Fibroblast of skin of right biceps (primary cell): ENCODE results near the gene XIRP1.

Source experiments
- DNase-seq: peaks from one replicate; pipeline ENCODE4 v3.0.0-alpha.2; 2013

The XIRP1 gene

DNA sequence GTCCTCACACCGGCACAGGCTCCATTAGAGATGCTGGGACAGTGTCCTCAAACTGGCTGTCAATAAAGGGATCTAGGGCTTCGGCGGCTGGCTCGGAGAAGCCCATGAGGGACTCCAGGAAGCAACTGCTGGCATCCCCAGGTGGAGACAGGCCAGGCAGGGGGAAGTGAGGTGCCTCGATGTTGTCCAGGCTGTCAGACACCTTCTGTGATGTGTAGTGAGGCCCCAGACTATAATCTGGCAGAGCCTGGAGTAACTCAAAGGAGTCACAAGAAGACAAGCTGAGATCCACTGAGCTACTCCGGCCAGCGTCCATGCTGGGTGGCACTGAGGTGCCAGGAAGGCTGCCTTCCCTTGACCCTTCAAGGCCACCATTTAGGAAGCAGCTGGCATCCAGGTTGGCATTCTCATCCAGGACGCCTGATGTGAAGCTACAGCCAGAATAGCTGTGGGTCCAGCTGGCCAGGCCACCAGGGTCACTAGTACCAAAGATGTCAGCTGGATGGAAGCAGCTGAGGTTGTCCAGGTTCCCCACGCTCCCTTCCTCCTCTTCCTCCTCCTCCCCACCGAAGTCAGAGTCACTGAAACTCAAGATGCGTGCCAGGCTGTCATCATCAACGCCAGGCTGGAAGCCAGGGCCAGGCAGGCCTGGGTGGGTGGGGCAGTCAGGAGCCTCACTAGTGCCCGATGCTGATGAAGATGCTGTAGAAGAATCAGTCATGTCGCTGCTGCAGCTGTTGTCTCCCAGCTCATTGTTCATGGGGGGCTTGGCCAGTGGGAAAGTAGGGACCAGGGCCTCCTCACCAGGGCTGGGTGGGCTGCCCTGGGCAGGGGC is 49.1 kb downstream of the XIRP1 start:
- no peak for DNase-seq

DNA sequence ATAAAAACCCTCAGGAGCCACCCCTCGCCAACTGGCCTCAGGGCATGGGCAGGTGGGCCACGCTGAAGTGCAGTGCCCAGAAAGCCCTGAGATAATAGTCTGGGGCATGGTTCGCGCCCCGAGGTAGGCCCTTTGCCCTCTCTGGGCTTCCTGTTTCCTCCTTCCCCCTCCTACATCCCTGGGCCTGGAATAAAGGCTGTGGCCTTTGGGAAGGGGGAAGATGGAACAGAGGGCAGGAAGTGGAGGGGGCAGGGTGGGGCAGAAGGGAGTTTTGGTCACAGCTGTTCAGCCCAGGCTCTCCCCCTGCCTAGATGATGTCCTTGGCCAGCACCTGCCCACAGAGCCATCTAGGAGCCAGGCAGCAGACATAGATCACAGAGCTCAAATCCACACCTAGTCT is 50.3 kb downstream of the XIRP1 start:
- DNase-seq: no peak

DNA sequence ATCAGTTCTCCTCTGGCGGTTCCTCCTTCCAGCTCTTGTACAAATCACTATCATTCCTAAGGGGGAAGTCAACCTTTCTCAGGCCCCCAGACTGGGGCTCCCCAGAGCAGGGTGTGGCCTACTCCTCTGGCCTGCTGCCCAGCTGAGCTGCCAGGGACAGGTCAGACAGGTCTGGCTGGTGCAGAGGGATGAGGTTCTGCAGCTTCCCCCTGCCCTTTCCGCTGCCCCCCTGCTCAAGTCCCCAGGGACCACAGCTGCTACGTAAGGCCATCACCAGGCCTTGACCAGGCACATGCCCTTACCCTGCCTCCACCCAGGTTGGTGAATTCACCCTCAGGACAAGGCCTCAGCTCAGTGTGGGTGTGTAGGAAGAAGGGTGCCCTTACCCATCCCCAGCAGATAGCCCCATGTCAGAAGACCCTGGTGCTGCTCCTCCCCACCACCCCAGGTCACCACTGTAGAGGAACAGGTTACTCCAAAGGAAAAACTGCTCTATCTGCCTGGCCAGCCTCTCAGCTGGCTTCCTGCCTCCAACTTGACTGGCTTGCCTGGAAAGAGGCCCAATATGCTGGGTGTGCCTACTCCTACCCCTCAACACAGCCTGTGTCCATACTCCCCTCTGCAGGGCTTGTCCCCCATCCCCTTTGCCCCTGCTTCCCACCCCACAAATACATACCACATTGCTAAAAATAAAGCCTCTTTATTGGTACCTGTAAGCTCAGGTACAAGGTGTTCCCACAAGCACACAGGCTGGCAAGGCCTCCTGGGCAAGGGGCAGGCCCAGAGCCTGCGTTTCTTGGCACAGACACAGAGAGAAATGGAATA is 51.0 kb downstream of the XIRP1 start:
- DNase-seq: peak; percentile 51

DNA sequence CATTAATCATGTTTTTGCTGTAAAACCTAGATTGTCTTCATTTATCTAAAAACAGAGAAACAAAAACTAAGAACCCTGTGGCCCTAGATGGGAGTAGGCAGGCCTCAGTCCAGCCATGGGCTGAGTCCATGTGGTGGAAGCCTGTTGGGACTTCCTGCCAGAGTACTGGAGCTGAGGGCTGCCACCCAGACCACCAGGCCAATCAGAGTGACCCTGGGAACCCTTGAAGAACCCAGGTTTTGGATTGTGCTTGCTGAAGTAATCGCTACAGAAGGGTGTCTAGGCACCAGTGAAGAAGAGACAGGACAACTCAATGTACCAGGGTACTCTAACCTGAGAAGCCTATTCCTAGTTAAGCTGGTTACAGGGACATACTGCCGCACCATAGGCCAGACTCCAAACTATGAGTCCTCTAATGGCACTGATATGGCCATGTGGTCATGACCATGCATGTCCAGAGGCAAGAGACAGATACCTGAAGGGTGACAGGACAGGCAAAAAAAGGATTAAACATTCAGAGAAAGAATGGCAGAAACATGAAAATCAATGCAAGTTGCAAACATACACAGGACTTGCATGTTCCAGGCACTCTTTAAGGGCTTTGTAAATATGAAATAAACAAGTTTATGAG is 51.9 kb downstream of the XIRP1 start:
- no peak for DNase-seq

DNA sequence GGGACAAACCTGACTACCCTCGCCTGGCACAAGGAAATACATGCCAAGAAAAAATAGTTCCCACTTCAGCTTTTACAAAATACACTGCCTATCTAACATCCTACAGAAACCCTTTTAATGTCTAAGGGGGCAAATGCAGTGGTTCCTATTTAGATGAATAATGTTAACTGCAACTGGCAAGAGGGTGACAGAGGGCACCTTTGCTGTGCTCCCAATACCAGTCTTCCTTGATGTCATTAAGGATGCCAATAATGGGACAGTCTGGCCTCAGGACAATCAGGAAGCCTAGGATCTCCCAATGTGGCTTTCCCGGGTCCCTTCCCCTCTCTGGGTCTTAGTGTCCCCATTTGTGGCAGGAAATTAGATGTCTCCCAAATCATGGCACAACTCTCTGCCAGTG is 53.0 kb downstream of the XIRP1 start:
- no peak for DNase-seq

DNA sequence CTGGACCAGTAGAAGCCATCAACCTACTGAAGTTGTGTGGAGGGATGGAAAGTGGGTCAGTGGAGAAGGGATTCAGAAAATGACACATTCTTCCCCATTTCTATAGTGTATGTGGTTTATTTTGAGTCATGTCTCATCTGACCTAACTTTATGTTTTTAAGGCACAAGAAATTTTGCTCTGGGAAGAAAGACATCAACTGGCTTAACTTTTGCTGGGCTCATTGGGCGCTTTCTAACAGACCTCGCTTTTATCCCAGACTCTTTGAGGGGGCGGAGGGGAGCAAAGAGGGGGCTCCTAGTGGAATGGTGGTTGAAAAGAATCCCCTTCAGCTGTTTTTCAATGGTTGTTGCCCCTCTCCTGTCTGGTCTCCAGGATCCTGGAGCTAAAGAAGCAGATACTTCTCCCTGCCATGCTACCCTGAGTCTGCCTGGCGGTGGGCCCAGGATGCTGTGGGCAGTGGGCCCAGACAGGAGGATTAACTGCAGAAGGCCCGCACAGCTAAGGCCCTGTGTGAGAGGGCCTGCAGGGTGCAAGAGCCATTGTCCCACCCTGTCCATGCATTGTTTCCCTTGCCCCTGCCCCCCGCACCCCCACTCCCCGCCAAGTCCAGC is 53.5 kb downstream of the XIRP1 start:
- no peak for DNase-seq

DNA sequence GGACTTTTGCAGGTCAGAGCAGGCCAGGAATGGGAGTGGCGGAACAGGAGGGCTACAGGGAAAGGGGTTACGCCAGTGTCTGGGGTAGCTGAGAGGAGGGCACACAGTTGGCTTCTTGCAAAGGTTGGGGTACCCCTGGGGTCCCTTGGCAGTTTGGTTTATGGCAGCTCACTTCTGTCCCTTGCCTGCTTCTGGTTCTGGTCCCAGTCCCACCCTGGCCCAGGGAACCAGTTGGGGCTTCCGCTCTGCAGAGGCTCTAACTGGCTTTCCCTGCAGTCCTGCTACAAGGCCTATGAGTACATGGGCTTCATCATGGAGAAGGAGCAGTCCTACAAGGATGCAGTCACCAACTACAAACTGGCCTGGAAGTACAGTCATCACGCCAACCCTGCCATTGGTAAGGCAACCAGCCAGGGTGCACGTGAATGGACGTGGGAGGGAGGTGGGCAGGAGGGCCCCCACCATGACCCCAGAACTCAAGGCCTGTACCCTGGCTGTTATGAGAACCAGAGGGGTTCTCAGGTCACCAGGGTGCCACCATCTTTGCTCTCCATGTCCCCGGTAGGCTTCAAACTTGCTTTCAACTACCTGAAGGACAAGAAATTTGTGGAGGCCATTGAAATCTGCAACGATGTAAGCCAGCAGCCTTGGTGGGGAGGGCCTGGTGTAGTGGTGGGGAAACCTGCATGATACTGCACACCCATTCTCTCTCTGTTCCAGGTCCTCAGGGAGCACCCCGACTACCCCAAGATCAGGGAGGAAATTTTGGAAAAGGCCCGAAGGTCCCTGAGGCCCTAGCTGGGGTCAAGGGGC is 54.2 kb downstream of the XIRP1 start:
- no peak for DNase-seq

DNA sequence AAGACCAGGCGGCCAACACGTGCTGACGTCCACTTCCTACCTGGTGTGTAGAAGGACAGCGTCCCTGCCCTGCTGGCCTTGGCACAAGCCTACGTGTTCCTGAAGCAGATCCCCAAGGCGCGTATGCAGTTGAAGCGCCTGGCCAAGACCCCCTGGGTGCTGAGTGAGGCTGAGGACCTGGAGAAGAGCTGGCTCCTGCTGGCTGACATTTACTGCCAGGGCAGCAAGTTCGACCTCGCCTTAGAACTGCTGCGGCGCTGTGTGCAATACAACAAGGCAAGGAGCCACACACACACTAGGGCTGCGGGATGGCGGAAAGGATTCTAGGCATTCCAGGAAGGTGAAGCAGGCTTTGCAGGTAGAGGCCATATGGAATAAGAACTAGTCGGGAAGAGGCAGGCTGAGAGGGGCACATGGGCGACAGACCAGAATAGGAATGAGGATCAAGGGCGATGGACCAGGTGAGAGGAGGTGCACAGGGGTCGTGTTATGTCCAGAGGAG is 54.9 kb downstream of the XIRP1 start:
- no peak for DNase-seq

DNA sequence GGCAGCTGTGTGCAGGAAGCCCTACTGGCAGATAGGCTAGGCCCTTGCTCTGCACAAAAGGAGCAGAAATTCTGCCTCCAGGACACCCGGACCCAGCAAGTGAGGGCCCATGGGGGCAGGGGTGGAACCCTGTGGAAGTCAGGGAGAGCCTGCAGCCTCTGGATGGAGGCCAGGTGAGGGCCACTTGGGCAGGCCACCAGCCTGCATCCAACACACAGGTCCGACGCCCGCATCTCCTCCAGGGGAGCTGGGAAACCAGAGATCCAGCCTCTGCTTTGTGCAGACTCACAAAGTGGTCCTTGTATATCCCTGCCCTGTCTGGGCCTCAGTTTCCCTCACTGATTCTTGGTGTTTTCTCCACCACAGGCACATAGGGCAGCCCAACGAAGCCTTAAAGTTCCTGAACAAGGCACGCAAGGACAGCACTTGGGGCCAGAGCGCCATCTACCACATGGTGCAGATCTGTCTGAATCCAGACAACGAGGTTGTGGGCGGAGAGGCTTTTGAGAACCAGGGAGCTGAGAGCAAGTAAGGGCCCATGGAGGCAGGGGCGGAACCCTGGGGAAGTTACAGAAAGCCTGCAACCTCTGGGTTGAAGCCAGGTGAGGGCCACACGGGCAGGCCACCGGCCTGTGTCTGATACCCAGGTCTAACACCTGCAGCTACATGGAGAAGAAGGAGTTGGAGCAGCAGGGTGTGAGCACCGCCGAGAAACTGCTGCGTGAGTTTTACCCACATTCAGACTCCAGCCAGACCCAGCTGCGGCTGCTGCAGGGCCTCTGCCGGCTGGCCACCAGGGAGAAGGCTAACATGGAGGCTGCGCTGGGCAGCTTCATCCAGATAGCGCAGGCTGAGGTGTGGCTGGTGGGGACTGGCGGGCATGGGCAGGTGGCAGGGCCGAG is 55.6 kb downstream of the XIRP1 start:
- DNase-seq: no peak

DNA sequence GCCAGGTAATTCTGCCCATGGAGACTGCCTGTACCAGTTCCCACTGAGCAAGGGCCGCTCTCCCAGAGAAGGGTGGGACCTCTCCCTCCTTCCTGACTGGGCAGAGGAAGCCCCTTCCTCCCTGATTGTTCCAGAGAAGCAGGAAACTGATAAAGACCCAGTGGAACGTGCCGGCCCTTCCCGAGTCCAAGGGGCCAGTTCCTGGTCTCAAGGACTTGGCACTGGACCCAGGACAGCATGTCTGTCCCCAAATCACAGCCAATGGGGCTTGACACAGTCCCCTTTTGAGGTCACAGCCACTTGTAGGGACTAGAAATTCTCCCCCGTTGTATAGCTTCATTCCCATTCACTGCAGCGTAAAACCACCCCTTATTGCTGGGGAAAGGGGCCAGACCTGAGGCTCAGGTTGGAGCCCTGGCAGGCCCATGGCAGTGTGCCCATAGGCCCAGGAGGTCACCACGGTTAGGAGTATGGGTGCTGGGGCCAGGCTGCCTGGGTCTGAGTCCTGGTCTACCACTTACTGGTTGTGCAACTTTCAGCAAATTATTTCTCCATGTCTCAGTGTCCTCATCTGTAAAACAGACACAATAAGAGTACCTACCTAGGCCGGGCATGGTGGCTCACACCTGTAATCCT is 57.1 kb downstream of the XIRP1 start:
- no peak for DNase-seq

DNA sequence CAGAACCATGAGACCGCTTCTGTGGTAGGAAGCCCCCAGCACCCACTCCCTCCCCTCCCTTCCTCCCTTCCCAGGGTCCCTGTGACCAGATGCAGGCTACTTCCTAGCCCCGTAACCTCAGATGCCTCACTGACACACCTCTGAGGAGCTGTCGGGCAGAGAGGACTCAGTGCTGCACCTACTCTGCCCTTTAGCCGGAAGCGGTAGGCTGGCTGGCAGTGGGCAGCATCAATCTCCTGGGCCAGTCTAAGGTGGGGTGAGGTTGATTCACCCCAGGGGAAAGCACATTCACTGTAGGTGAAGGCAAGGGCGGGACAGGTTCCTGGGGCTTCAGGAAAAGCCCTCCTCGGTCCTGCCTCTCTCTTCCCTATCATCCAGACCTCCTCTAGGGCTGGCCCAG is 58.1 kb downstream of the XIRP1 start:
- no peak for DNase-seq

DNA sequence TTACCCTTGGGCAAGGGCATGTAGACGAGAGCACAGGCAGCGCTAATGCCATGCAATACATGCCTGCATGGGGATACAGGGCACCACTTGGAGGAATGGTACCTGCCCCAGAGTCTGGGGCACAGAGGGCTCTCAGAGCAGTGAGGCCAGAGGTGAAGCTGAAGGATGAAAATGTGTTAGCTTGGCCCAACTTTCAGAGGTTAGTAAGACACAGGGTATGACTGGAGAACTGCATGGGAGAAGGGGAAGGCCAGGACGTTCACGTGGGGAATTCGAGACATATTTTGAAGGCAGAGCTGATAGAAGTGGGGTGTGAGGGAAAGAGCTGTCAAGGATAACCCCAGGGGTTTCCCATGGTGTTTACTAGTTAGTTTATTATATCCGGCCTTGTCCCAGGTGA is 58.6 kb downstream of the XIRP1 start:
- DNase-seq: no peak
